Tibial nerve (tissue), 3 donors: ENCODE data around the gene MYMK.

Source experiments
- POLR2A ChIP-seq, 2 donors: fragments of 450-650 bp; IDR thresholded peaks; one replicate each; pipeline ENCODE4 v1.6.1; 2017; ENCODE audit warnings: antibody characterized with exemption in 2 of 2, mild to moderate bottlenecking in 2 of 2, moderate library complexity in 2 of 2
- TF ChIP-seq, protein P1 (sequence below), 5 experiments: fragments of 200-600 bp in 3 of 5; fragments of 450-650 bp in 2 of 5; sonication (generic) in 3 of 5; IDR thresholded peaks; one replicate each; pipeline ENCODE4 v1.5.1; 2016 to 2019; ENCODE audit warnings: antibody characterized with exemption in 5 of 5, mild to moderate bottlenecking in 3 of 5, moderate library complexity in 2 of 5

GRCh38 chr9:133493845-133494540 is 30.8 kb downstream of the MYMK start:
- TF ChIP-seq, protein P1, sequence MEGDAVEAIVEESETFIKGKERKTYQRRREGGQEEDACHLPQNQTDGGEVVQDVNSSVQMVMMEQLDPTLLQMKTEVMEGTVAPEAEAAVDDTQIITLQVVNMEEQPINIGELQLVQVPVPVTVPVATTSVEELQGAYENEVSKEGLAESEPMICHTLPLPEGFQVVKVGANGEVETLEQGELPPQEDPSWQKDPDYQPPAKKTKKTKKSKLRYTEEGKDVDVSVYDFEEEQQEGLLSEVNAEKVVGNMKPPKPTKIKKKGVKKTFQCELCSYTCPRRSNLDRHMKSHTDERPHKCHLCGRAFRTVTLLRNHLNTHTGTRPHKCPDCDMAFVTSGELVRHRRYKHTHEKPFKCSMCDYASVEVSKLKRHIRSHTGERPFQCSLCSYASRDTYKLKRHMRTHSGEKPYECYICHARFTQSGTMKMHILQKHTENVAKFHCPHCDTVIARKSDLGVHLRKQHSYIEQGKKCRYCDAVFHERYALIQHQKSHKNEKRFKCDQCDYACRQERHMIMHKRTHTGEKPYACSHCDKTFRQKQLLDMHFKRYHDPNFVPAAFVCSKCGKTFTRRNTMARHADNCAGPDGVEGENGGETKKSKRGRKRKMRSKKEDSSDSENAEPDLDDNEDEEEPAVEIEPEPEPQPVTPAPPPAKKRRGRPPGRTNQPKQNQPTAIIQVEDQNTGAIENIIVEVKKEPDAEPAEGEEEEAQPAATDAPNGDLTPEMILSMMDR (IDR thresholded peaks at IDR 0.05) = no peak
- TF ChIP-seq POLR2A (IDR thresholded peaks at IDR 0.05) = no peak
